Erythroblast (primary cell): ENCODE results near the gene GARNL3.

Experiments used
- DNase-seq, 2 experiments: peaks; one replicate each; lab custom pipeline; 2025; lab: John Stamatoyannopoulos, UW
- GATA1 ChIP-seq: IDR thresholded peaks from 2 replicates; pipeline ENCODE4 v1.6.1; 2011; ENCODE audit warnings: low read depth, mild to moderate bottlenecking, control low read depth, low read length, moderate library complexity
- POLR2A ChIP-seq: IDR thresholded peaks from 2 replicates; pipeline ENCODE4 v1.6.1; 2011; ENCODE audit warnings: mild to moderate bottlenecking, low read length

The GARNL3 gene

DNA sequence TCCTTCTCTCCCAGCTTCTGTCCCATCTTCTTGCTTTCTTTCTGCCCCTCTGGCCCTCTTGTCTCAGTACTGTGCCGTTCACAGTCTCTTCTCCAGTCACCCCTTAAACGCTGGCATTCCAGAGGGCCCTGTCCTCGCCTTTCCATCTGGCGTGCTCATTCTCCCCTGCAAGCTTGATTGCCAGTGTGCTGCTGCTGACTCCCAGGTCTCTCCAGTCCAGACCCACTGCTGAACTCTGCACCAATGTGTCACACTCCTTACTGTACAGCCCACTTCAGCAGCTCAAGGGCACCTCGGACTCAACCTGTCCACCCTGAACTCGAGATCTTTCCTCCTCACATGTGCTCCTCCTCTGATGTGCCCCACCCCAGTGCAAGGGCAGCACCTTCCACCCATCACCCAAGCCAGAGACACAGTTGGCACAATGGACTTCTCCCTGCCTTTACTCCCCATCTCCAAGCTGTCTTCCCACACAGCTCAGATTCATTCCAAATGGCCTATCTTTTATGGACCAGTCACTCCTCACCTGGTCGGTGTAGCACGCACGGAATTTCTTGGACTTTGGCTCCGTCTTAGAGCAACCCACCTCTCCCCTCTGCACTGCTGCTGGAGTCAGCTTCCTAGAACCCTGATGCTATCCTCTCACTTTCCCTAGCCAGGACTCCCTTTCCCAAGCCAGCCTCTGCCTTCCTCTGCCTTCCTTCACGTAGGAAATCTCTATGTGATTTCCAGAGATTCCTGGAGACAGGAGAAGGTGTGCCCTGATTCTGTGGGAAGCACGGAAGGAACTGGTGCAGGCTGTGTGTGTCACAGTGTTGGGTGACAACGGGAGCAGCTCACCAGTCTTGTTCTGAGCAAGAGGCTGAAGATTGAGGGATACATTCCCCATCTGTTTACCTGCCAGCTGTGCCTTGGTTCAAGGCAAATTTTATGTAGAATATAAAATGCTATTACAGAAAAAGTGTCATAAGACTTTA is 106.4 kb downstream of the GARNL3 start:
- no peak for DNase-seq
- no peak for TF ChIP-seq POLR2A
- TF ChIP-seq GATA1, result no peak

DNA sequence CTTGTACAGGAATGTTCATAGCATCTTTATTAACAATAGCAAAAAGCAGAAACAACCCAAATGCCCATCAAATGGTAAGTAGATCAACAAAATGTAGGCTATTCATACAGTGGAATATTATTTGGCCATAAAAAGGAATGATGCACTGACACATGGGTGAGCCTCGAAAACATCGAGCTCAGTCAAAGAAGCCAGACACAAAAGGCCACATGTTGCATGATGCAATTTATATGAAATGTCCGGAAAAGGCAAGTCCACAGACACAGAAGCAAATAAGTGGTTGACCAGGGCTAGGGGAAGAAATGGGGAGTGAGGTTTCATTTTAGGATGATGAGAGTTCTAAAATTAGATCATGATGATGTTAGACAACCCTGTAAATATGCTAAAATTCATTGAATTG is 115.9 kb downstream of the GARNL3 start:
- no peak for TF ChIP-seq POLR2A
- no peak for TF ChIP-seq GATA1
- DNase-seq, result peak in 1 of 2 experiments; percentile 18

DNA sequence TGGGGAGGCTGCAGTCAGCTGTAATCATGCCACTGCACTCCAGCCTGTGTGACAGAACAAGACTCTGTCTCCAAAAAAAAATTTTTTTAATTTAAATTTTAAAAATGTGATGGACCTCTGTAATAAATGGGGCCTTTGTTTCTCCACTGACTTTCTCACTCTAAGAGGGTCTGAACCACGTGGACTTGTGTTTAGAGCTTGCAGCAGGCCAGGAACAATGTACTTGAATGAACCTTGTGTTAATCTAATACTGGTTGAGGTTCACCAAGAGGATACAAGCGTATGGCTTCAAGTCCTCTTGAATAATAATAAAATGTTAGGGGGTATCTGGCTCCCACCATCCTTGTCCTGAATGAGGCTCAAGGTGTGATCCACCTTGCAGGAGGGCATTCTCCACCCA is 118.0 kb downstream of the GARNL3 start:
- no peak for TF ChIP-seq GATA1
- no peak for DNase-seq

DNA sequence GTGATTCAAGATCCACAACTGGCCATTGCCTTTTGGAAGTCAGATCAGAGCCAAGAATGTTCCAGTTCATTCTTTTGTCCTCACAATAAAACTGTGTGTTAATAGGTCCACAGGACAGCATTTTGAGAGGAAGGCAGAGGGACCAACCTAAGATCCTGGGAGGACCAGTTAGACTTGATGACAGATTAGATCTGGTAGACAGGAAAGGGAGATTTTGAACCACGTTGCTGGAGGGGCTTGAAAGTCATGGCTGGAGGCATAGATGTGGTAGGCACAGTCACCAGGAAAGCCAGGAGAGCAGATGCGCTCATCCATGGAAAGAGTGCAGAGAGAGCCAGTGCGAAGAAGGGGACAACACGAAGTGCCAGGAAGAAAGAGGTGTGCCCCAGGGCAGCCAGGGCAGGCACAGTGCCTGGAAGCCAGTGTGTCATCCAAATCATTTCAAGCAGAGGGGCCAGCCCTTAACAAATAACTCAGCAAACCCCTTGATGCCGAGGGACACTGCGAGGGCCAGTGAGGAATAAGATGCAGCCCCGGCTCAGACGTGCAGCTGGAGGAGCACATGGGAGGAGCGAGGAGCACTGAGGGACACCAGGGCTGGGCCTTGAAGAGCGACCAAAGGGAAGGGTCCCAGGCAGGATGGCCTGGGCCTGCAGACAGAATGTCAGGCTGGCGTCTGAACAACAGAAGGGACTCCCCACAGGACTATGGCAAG is 119.6 kb downstream of the GARNL3 start:
- TF ChIP-seq GATA1 (no peak), POLR2A (no peak)
- no peak for DNase-seq

DNA sequence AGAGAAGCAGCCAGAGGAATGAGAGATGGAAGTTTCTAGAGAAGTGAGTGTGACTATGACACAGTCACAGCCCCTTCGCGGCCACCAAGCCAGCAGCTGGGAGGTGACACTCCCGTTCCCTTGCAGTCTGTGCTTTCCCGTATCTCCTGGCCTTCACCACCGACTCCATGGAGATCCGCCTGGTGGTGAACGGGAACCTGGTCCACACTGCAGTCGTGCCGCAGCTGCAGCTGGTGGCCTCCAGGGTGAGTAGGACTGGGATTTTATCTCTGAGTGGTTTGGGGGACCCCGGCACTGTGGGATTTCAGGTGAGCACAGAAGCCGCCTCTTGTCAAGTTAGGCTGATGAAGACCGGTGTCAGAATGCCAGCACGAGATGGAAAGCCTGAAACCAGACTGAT is 120.3 kb downstream of the GARNL3 start:
- DNase-seq, result no peak
- TF ChIP-seq GATA1, result no peak
- no peak for TF ChIP-seq POLR2A

DNA sequence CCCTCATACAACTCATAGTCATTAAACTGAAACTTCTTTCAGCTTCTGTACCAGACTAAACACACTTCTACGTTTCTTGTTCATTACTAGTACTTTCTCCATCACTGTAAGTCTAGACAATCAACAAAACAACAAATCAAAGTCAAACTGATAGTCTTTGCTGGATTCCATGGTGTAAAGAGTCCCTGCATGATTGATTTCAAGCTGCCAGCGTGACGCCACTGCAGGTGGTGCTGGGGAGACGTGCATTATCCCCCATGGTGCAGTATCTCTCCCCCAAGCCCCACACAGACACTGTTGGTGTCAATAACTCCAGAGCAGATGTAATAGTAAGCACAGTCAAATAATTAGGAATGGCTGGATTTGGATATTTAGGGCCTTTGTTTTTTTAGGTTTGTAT is 121.7 kb downstream of the GARNL3 start:
- no peak for TF ChIP-seq GATA1
- no peak for TF ChIP-seq POLR2A
- no peak for DNase-seq

DNA sequence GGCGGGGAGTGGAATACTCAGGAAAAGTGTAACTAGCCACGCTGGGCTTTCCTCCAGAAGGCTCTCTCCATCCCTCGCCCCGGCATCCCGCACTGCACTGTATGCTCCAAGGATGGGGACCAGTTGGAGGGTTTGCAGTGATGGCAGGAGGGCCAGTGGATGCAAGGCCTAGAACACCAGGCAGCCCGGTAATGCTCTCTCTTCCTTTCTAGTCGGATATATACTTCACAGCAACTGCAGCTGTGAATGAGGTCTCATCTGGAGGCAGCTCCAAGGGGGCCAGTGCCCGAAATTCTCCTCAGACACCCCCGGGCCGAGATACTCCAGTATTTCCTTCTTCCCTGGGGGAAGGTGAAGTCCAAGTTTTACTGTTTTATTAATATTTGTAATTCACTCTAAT is 122.4 kb downstream of the GARNL3 start:
- DNase-seq, result no peak
- TF ChIP-seq POLR2A (no peak), GATA1 (no peak)

DNA sequence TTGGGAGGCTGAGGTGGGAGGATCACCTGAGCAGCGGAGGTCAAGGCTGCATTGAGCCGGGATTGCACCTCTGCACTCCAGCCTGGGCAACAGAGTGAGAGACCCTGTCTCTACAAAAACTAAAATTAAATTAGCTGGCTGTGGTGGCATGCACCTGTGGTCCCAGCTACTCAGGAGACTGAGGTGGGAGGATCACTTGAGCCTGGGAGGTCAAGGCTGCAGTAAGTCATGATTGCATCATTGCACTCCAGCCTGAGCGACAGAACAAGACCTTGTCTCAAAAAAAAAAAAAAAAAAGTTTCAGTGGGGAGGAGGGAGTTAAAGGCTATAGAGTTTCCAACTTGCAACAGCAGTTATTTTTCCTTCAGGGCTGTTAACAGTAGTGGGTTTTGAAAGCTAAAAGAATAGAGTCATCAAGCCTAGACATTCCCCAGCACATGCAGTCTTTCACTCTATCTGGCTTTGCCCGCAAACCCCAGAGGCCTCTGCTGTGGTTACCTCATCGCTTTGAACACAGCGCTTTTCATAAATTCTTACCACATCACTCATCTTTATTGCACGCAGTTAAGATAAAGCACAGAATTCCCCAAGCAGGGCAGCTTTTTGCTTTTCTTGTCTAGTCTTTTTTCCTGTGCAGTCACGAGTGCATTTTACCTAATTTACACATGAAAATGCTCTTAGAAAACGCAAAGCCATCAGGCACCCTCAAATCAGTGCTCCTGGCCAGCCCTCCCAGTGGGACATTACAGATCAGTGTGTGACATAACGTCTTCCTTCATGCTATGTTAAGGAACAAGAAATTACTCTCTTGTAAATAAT is 123.7 kb downstream of the GARNL3 start:
- TF ChIP-seq POLR2A, result no peak
- TF ChIP-seq GATA1, result no peak
- no peak for DNase-seq

DNA sequence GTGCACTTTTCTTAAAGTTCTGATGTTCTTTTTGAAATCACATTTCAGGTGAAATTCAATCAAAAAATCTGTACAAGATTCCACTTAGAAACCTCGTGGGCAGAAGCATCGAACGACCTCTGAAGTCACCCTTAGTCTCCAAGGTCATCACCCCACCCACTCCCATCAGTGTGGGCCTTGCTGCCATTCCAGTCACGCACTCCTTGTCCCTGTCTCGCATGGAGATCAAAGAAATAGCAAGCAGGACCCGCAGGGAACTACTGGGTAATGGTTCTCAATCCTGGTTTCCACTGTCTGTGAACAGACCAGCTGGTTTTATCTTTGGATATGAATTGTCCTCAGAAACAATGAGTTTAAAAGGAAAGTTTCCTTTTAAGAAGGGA is 124.3 kb downstream of the GARNL3 start:
- TF ChIP-seq GATA1 (no peak), POLR2A (no peak)
- DNase-seq, result no peak

DNA sequence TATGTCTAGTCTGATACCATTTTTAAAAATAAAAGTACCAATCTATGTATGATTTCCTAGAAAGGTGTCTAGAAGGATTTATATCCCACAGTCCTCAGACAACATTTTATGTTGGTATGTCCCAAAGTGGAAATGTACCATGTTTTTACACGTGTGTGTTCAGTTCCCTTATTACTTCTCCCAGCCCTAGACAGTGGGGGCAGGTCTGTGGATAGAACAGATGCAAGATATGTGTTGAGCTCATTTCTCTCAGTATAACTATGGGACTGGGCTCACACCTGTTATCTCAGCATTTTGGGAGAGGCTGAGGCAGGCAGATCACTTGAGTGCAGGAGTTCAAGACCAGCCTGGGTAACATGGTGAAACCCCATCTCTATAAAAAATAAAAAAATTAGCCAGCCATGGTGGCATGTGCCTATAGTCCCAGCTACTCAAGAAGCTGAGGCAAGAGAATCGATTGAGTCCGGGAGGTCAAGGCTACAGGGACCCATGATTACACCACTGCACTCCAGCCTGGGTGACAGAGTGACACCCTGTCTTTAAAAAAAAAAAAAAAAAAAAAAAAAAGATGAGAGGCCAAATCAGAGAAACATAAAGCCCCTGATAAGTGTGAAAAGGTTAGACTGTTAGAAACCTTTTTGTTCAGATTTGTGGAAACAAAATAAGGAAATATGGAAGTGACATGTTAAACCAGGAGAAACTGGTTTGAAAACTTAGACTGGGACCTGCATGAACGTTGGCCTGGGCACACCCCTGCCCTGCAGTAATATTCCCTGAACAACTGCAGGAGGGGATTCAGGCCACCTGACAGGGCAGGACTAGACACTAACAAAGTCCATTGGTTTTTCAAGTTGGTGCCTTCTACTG is 125.0 kb downstream of the GARNL3 start:
- DNase-seq, result no peak
- TF ChIP-seq POLR2A (no peak), GATA1 (no peak)

DNA sequence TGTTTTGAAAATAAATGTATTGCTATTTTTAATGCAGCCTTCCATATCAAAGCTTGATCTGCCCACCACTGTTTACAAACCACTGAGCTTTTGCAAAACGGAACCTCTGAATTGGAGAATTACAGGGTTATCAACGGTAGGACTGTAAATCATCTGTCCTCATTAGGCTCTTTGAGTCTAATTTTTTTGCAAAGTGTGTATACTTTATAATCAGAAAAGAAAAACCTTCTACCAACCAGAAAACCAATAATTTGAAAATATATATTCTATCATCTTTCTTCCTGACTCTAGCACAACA is 125.6 kb downstream of the GARNL3 start:
- no peak for DNase-seq
- TF ChIP-seq GATA1 (no peak), POLR2A (no peak)

DNA sequence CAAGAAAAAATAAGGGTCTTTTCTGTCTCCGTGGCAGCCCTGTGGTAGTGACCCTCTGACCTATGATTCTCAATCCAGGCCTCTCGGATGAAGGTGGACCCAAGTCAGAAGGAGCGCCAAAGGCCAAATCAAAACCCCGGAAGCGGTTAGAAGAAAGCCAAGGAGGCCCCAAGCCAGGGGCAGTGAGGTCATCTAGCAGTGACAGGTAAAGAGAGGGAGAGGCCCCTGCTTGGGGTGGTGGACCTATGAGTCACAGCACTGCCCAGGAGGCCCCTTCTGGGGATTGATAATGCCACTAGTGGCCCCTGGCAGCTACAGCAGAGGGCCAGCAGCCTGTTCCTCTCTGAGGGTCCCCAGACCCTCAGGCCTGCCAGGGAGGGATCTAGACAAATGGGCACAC is 126.0 kb downstream of the GARNL3 start:
- no peak for DNase-seq
- TF ChIP-seq GATA1 (no peak), POLR2A (no peak)

DNA sequence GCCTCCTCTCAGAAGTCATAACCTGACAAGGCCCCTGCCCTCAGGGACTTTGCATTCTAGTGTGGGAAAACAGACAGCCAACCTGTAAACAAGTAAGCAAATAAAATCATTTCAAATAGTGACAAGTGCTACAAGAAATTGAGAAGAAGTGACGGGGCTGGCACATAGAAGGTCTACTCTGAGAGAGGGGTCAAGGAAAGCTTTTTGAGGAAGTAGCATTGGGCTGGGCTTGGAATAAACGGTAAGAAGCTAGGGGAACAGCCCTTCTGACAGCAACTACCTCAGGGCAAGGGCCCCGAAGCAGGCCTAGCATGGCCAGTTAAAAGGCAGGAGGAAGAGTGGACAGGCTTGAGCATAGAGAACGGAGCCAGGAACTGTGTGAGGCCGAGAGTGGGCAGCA is 127.6 kb downstream of the GARNL3 start:
- no peak for DNase-seq
- TF ChIP-seq POLR2A (no peak), GATA1 (no peak)
